MCF 10A (cell line): ENCODE data around the gene SLC15A1. TPM values are rescaled to one million over a fixed set of nuclear protein-coding genes. Genes with fewer than 3 reads are reported as not detected.

Experiments used
- total RNA-seq: library from RNA; stranded (reverse); gene quantifications from 2 replicates; pipeline ENCODE4 v1.2.3, GENCODE V29; 2022

The SLC15A1 gene
- total RNA-seq, 1 experiment from 2014 or later = not detected

Other genes starting within 250 kb of the SLC15A1 start
- gene STK24, start 175.6 kb downstream of the SLC15A1 start, total RNA-seq = 200 and 215 TPM in 2 replicates
- 77.0 and 94.1 TPM in 2 replicates for gene DOCK9, start 225.4 kb upstream of the SLC15A1 start, total RNA-seq